K562 (cell line): ENCODE measurements around the gene CCDC54. TPM values are rescaled to one million over a fixed set of nuclear protein-coding genes. Genes with fewer than 3 reads are reported as not detected.

Experiments used
- ATAC-seq: fragments of 200-7000 bp; cut with Tn5 transposase; 3 replicates; pipeline ENCODE4 v1.9.1; 2020; ENCODE audit warnings: moderate library complexity
- BruUV-seq: library from RNA; stranded (reverse); fragments of 400-500 nt; replicated peaks from 2 replicates; lab custom pipeline; 2021; lab: Mats Ljungman, UMichigan
- CTCF ChIA-PET: fragments of 300-600 bp; formaldehyde crosslinking; extraction: SDS; loops from one replicate; lab custom pipeline; 2021; ENCODE audit warnings: low intra/inter-chr PET ratio; lab: Yijun Ruan, JAX
- POLR2A ChIA-PET: fragments of 300-600, 350-650 bp; sonication (Branson Sonifier 250); formaldehyde crosslinking; extraction: SDS; loops from one replicate; lab custom pipeline; 2021; ENCODE audit warnings: antibody characterized with exemption, inconsistent platforms; lab: Yijun Ruan, JAX
- DNase-seq, 4 experiments: peaks; one replicate each; pipeline versions ENCODE4 v3.0.0 to v3.0.0-alpha.2; 2011 to 2018; ENCODE audit warnings: low spot score in 3 of 4, mixed read lengths in 3 of 4; ENCODE audit errors: extremely low read depth in 1 of 4
- FAIRE-seq: peaks from 2 replicates; lab custom pipeline; 2011; peaks lifted over from hg19 to GRCh38; lab: Jason Lieb, UNC
- H2AFZ ChIP-seq: 2 replicates; pipeline ENCODE4 v1.6.0; 2011; ENCODE audit warnings: low read depth, low read length, control low read depth, inconsistent platforms
- H3K27ac ChIP-seq: fragments of 200-600 bp; 3 replicates; pipeline ENCODE4 v1.8.0; 2011; ENCODE audit warnings: low read depth, mild to moderate bottlenecking, control low read depth, inconsistent platforms, low read length, moderate library complexity, mixed read lengths; ENCODE audit errors: extremely low read depth
- H3K27me3 ChIP-seq, 2 experiments: fragments of 300-600 bp in 1 of 2; 2 replicates in 1 of 2; 3 replicates in 1 of 2; pipeline versions ENCODE4 v1.6.0 to v1.8.0; 2011; ENCODE audit warnings: inconsistent platforms in 2 of 2, low read length in 2 of 2, mild to moderate bottlenecking in 1 of 2, mixed read lengths in 1 of 2, moderate library complexity in 1 of 2; ENCODE audit not compliant: control insufficient read depth in 2 of 2, insufficient read depth in 2 of 2
- H3K36me3 ChIP-seq: fragments of 300-600 bp; 3 replicates; pipeline ENCODE4 v1.8.0; 2011; ENCODE audit warnings: mild to moderate bottlenecking, low read length, inconsistent platforms; ENCODE audit not compliant: control insufficient read depth, insufficient read depth
- H3K4me1 ChIP-seq, 2 experiments: fragments of 200-600 bp in 1 of 2; replicated peaks in 1 of 2; 2 replicates in 1 of 2; 3 replicates in 1 of 2; pipeline versions ENCODE4 v1.5.1 to v1.8.0; 2011; ENCODE audit warnings: inconsistent platforms in 2 of 2, low read length in 2 of 2, mild to moderate bottlenecking in 1 of 2, mixed read lengths in 1 of 2, moderate library complexity in 1 of 2; ENCODE audit not compliant: control insufficient read depth in 2 of 2, insufficient read depth in 2 of 2
- H3K4me2 ChIP-seq: 2 replicates; pipeline ENCODE4 v1.6.1; 2011; ENCODE audit warnings: low read length, control low read depth, inconsistent platforms, mixed read lengths; ENCODE audit not compliant: insufficient read depth
- H3K4me3 ChIP-seq: fragments of 200-600 bp; sonication (generic), shearing (Covaris generic); 2 replicates; pipeline ENCODE4 v1.5.1; 2016; ENCODE audit warnings: control low read depth, inconsistent platforms
- H3K79me2 ChIP-seq: fragments of 200-600 bp; 3 replicates; pipeline ENCODE4 v1.8.0; 2011; ENCODE audit warnings: low read length, inconsistent platforms; ENCODE audit not compliant: control insufficient read depth, insufficient read depth
- H3K9ac ChIP-seq, 2 experiments: 2 replicates each; pipeline versions ENCODE4 v1.6.0 to v1.6.1; 2011; ENCODE audit warnings: low read depth in 2 of 2, low read length in 2 of 2, control low read depth in 1 of 2, inconsistent platforms in 1 of 2, mild to moderate bottlenecking in 1 of 2, mixed read lengths in 1 of 2; ENCODE audit not compliant: insufficient read depth in 1 of 2
- H3K9me1 ChIP-seq: one replicate; pipeline ENCODE4 v1.6.0; 2011; ENCODE audit warnings: inconsistent platforms, mild to moderate bottlenecking, low read length, moderate library complexity; ENCODE audit not compliant: control insufficient read depth, insufficient read depth
- H3K9me3 ChIP-seq: replicated peaks from 2 replicates; pipeline ENCODE4 v1.5.1; 2011; ENCODE audit warnings: low read depth, low read length, inconsistent platforms; ENCODE audit not compliant: control insufficient read depth, insufficient read depth
- H4K20me1 ChIP-seq: replicated peaks from 2 replicates; pipeline ENCODE4 v1.6.1; 2011; ENCODE audit warnings: low read length, inconsistent platforms, mixed read lengths; ENCODE audit not compliant: control insufficient read depth, insufficient read depth
- BHLHE40 ChIP-seq: IDR thresholded peaks from 2 replicates; pipeline ENCODE4 v1.6.1; 2011; ENCODE audit warnings: low read length, improper control_type of control experiment
- KDM2B ChIP-seq: fragments of 250-450 bp; sonication (Bioruptor Pico); IDR thresholded peaks from 2 replicates; pipeline ENCODE4 v1.8.0; 2021; ENCODE audit warnings: mild to moderate bottlenecking, moderate library complexity
- KDM4B ChIP-seq, 2 experiments: fragments of 450-650 bp in 1 of 2; sonication (generic) in 1 of 2; IDR thresholded peaks; 2 replicates each; pipeline ENCODE4 v1.6.1; 2016 to 2017; ENCODE audit warnings: borderline replicate concordance in 2 of 2, antibody characterized with exemption in 1 of 2, low read depth in 1 of 2, mild to moderate bottlenecking in 1 of 2
- MEIS2 ChIP-seq: fragments of 450-650 bp; IDR thresholded peaks from 2 replicates; pipeline ENCODE4 v1.6.1; 2014; ENCODE audit warnings: mild to moderate bottlenecking; ENCODE audit not compliant: partially characterized antibody
- RREB1 ChIP-seq: fragments of 250-450 bp; sonication (Bioruptor Pico); IDR thresholded peaks from 2 replicates; pipeline ENCODE4 v1.4.0; 2020
- ZNF12 ChIP-seq: sonication (generic); formaldehyde crosslinking; IDR thresholded peaks from 2 replicates; pipeline ENCODE4 v1.4.0; 2020; ENCODE audit warnings: mild to moderate bottlenecking, missing genetic modification reagents
- ZNF583 ChIP-seq: fragments of 250-450 bp; sonication (Bioruptor Pico); IDR thresholded peaks from 2 replicates; pipeline ENCODE4 v1.4.0; 2020
- WGBS: fragments of 100-300 bp; shearing (Covaris generic); methylation state at CpG from one replicate; pipeline ENCODE4 v1.1.6; 2016; ENCODE audit warnings: low coverage, mixed read lengths; ENCODE audit not compliant: insufficient coverage; ENCODE audit errors: missing lambda C conversion rate; 5-methylcytosine and 5-hydroxymethylcytosine counted together
- in situ Hi-C: fragments of 300-500 bp; cut with MboI; formaldehyde crosslinking; loops from 4 replicates; pipeline ENCODE4 v1.15.0; 2018; ENCODE audit warnings: inconsistent platforms, mixed read lengths
- intact Hi-C: fragments of 100-400 bp; cut with micrococcal nuclease; formaldehyde crosslinking; loops from 2 replicates; pipeline ENCODE4 v1.14.2; 2022
- polyA plus RNA-seq, 8 experiments: library from polyadenylated mRNA; depleted of rRNA in 4 of 8; stranded (reverse) in 5 of 8; unstranded in 3 of 8; fragments of >200 nt; fragmentation: Nextera tagmentation in 2 of 8; fragmentation: Illumina TruSeq in 1 of 8; extraction: Ambion mirVana in 2 of 8; extraction: Trizol in 1 of 8; gene quantifications; 2 replicates each; pipeline versions ENCODE4 v1.2.1 to v1.2.3, GENCODE V29; 2011 to 2014; ENCODE audit warnings: inconsistent platforms in 1 of 8, missing spikeins in 1 of 8
- total RNA-seq, 7 experiments: library from RNA; depleted of rRNA in 6 of 7; stranded (reverse); fragments of >200 nt in 6 of 7; fragmentation: Illumina TruSeq in 2 of 7; extraction: Trizol in 2 of 7; gene quantifications; 2 replicates each; pipeline versions ENCODE4 v1.2.1 to v1.2.3, GENCODE V29; 2011 to 2021; ENCODE audit warnings: low replicate concordance in 1 of 7
- TF ChIP-seq, protein P1 (sequence below), 2 experiments: fragments of 450-650 bp; IDR thresholded peaks; 2 replicates each; pipeline ENCODE4 v1.6.1; 2018; ENCODE audit warnings: mild to moderate bottlenecking in 2 of 2, low read depth in 1 of 2; ENCODE audit not compliant: partially characterized antibody in 2 of 2
- TF ChIP-seq, protein P2 (sequence below): fragments of 200-400 bp; formaldehyde crosslinking; IDR thresholded peaks from 2 replicates; pipeline ENCODE4 v1.6.1; 2017; ENCODE audit warnings: mild to moderate bottlenecking, low read depth, low read length, moderate library complexity

The CCDC54 gene
- total and polyA plus RNA-seq, 9 of the 15 experiments (the other 6 are each of a cell fraction or from before 2014, with no cell fraction given): not detected

DNA sequence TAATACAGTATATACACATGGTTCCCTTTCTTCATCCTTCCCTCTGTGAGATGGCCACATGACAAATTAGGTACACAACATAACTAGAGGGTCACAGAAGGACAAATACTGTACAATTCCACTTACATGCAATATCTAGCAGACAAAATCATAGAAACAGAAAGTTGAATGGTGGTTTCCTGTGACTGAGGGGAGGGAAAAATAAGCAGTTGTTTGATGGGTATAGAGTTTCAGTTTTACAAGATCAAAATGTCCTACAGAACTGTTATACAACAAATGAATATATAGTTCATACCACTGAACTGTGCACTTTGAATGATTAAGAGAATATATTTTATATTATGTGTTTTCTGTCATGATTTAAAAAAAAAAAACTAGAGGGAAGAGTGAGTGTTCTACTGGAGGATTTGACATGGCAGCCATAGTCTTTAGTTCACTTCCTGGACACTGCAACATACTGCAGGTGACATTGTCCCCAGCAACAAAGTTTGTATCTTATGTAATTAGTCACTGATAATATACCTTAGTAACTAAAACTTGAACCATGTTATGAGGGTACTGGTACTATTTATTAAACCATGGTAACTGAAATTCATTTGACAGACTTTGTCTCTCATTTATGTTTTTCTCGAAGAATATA is 37.2 kb downstream of the CCDC54 start:
- WGBS: 8% methylated on average over 1 of the region's 1 CpG
- Histone ChIP-seq H3K9ac (no peak overlapping the region), H2AFZ (no peak overlapping the region), H3K27ac (no peak overlapping the region), H3K4me3 (no peak overlapping the region), H3K79me2 (no peaks in the 10 kb centered on the region), H3K9me1 (no peaks in the 10 kb centered on the region), H3K9me3 (no peaks in the 10 kb centered on the region), H4K20me1 (no peaks in the 10 kb centered on the region), H3K4me1 (no peaks in the 10 kb centered on the region), H3K4me2 (no peak overlapping the region), H3K27me3 (no peaks in the 10 kb centered on the region), H3K36me3 (no peaks in the 10 kb centered on the region)
- no TSS peak for BruUV-seq
- ChIA-PET CTCF (no interaction called here), POLR2A (no interaction called here)
- intact Hi-C loops (no loop called here), in situ Hi-C loops (no loop called here)
- DNase-seq (no peak), FAIRE-seq (no peak), ATAC-seq (no peak)
- no peak for TF ChIP-seq MEIS2
- TF ChIP-seq RREB1 (CRISPR knock-in tag): no peak
- no peak for TF ChIP-seq KDM2B (CRISPR knock-in tag)
- TF ChIP-seq, protein P1, sequence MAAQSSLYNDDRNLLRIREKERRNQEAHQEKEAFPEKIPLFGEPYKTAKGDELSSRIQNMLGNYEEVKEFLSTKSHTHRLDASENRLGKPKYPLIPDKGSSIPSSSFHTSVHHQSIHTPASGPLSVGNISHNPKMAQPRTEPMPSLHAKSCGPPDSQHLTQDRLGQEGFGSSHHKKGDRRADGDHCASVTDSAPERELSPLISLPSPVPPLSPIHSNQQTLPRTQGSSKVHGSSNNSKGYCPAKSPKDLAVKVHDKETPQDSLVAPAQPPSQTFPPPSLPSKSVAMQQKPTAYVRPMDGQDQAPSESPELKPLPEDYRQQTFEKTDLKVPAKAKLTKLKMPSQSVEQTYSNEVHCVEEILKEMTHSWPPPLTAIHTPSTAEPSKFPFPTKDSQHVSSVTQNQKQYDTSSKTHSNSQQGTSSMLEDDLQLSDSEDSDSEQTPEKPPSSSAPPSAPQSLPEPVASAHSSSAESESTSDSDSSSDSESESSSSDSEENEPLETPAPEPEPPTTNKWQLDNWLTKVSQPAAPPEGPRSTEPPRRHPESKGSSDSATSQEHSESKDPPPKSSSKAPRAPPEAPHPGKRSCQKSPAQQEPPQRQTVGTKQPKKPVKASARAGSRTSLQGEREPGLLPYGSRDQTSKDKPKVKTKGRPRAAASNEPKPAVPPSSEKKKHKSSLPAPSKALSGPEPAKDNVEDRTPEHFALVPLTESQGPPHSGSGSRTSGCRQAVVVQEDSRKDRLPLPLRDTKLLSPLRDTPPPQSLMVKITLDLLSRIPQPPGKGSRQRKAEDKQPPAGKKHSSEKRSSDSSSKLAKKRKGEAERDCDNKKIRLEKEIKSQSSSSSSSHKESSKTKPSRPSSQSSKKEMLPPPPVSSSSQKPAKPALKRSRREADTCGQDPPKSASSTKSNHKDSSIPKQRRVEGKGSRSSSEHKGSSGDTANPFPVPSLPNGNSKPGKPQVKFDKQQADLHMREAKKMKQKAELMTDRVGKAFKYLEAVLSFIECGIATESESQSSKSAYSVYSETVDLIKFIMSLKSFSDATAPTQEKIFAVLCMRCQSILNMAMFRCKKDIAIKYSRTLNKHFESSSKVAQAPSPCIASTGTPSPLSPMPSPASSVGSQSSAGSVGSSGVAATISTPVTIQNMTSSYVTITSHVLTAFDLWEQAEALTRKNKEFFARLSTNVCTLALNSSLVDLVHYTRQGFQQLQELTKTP (IDR thresholded peaks at IDR 0.05; ENCODE audit: low read depth in 1 of 2, partially characterized antibody in 2 of 2): no peak
- no peak for TF ChIP-seq KDM4B (IDR thresholded peaks at IDR 0.05; ENCODE audit: borderline replicate concordance in 2 of 2, low read depth in 1 of 2)
- no peak for TF ChIP-seq ZNF12 (CRISPR knock-in tag)
- TF ChIP-seq, protein P2, sequence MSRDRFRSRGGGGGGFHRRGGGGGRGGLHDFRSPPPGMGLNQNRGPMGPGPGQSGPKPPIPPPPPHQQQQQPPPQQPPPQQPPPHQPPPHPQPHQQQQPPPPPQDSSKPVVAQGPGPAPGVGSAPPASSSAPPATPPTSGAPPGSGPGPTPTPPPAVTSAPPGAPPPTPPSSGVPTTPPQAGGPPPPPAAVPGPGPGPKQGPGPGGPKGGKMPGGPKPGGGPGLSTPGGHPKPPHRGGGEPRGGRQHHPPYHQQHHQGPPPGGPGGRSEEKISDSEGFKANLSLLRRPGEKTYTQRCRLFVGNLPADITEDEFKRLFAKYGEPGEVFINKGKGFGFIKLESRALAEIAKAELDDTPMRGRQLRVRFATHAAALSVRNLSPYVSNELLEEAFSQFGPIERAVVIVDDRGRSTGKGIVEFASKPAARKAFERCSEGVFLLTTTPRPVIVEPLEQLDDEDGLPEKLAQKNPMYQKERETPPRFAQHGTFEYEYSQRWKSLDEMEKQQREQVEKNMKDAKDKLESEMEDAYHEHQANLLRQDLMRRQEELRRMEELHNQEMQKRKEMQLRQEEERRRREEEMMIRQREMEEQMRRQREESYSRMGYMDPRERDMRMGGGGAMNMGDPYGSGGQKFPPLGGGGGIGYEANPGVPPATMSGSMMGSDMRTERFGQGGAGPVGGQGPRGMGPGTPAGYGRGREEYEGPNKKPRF: no peak
- no peak for TF ChIP-seq ZNF583 (CRISPR knock-in tag)
- no peak for TF ChIP-seq BHLHE40
